HUES48 (cell line): ENCODE results near the gene NOP53.
"Not testable (repeated sequence)": the region's sequence is repeated elsewhere in the genome, so short reads cannot be mapped to it uniquely, and the experiment has no call there.

ENCODE experiments used
- H3K27ac ChIP-seq: one replicate; pipeline ENCODE4 v1.7.0; 2013; ENCODE audit warnings: low read depth, low read length, inconsistent platforms
- H3K27me3 ChIP-seq: 2 replicates; pipeline ENCODE4 v1.6.1; 2013; ENCODE audit warnings: mild to moderate bottlenecking, low read length; ENCODE audit not compliant: control insufficient read depth, insufficient read depth
- H3K36me3 ChIP-seq: 2 replicates; pipeline ENCODE4 v1.6.1; 2013; ENCODE audit warnings: low read length; ENCODE audit not compliant: control insufficient read depth, insufficient read depth
- H3K4me1 ChIP-seq: 2 replicates; pipeline ENCODE4 v1.6.1; 2013; ENCODE audit warnings: mild to moderate bottlenecking, low read length; ENCODE audit not compliant: control insufficient read depth, insufficient read depth
- H3K4me3 ChIP-seq: 2 replicates; pipeline ENCODE4 v1.5.1; 2013; ENCODE audit warnings: mild to moderate bottlenecking, low read depth, low read length
- H3K9ac ChIP-seq: 2 replicates; pipeline ENCODE4 v1.6.1; 2013; ENCODE audit warnings: mild to moderate bottlenecking, low read depth, low read length, moderate library complexity
- H3K9me3 ChIP-seq: 2 replicates; pipeline ENCODE4 v1.6.1; 2013; ENCODE audit warnings: low read length; ENCODE audit not compliant: control insufficient read depth, insufficient read depth

The NOP53 gene

DNA sequence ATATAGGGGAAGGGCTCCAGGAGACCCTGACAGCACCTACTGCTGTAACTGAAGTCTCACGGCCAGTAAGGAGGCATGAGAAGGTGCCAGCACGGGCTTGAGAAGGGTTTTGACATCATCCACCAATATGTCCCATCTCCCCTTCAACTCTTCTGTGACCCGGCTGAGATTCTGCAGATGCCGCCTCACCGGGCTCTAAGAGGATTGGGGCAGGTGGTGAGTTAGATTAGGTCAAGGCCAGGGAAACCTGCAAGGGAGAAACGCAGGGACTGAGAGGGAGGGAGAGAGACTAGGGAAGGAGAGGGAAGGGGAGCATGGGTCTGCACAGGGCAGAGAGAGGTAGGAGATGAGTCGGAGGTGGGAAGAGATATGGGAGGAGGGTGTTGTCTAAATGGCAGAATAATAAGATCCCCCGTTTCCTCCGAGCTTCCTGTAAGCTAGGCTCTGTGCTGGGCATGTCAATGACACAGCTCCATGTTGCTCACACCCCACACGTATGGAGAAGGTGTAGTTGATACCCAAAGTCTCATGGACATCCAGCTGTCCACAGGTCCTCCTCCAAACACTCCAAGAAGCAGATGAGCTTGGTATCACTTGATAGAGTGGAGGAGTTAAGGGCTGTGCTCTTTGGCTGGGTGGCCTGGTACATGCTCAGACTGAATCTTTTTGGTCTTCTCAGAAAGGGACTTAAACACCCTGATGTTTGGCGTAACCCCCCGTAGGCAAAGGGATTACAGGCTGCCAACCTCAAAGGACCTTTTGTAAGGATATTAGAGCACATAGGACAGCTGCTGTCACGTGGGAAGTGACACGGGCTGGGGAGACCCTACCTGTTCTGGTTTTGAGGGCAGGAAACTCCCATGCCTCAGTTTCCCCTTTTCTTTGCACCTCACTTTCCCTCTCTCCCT is 52.9 kb downstream of the NOP53 start:
- Histone ChIP-seq H3K9ac (no peak overlapping the region), H3K36me3 (no peaks in the 10 kb centered on the region), H3K4me1 (no peaks in the 10 kb centered on the region), H3K4me3 (no peak overlapping the region), H3K9me3 (peaks cover 4% of the 10 kb centered on the region; the same call in 1 of the 2 replicates), H3K27me3 (no peaks in the 10 kb centered on the region), H3K27ac (no peak overlapping the region)

DNA sequence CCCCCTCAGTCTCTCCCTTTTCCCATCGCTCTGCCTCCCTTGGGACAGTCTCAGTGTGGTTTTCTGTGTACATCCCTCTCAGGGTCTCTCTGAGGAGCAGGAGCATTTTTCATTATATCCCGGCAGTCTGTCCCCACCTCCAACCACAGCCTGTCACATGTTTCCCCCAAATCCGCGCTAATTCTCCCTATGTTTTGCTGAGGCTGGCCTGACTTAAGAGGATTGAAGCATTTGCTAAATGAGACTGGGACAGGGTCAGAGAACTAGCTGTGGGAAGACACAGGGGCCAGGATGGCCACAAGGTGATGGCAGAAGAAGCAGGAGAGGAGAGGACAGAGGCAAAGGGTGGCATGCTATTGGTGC is 53.5 kb downstream of the NOP53 start:
- no peaks in the 10 kb centered on the region for H3K4me1 ChIP-seq
- H3K4me3 ChIP-seq, result no peak overlapping the region
- H3K9ac ChIP-seq, result no peak overlapping the region
- H3K9me3 ChIP-seq, result peaks cover 4% of the 10 kb centered on the region; the same call in 1 of the 2 replicates
- no peaks in the 10 kb centered on the region for H3K36me3 ChIP-seq
- no peaks in the 10 kb centered on the region for H3K27me3 ChIP-seq
- H3K27ac ChIP-seq, result no peak overlapping the region

DNA sequence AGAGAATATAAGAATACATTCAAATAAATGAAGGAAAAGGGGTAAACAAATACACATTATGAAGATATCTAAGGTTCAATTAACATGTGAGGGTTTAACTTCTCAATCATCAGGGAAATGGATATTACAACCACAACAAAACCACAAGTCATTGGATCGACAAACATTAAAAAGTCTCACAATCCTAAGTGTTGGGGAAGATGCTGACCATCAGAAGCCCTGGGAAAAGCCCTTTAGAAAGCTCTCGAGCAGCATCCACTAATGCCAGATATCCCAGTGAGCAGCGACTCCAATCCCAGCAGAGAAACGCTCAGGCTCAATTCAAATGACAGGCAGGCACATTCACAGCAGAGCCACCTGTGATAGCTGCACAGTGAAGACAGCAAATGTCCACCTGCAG is 55.9 kb downstream of the NOP53 start:
- H3K36me3 ChIP-seq, result no peaks in the 10 kb centered on the region
- no peaks in the 10 kb centered on the region for H3K4me1 ChIP-seq
- H3K9ac ChIP-seq, result no peak overlapping the region
- no peak overlapping the region for H3K4me3 ChIP-seq
- peaks cover 4% of the 10 kb centered on the region; the same call in 1 of the 2 replicates for H3K9me3 ChIP-seq
- H3K27me3 ChIP-seq, result no peaks in the 10 kb centered on the region
- H3K27ac ChIP-seq, result no peak overlapping the region

- H3K27ac ChIP-seq, result no peak overlapping the region
These were observed 57.2 kb downstream of the NOP53 start for GRCh38 chr19:47802521-47803043.

DNA sequence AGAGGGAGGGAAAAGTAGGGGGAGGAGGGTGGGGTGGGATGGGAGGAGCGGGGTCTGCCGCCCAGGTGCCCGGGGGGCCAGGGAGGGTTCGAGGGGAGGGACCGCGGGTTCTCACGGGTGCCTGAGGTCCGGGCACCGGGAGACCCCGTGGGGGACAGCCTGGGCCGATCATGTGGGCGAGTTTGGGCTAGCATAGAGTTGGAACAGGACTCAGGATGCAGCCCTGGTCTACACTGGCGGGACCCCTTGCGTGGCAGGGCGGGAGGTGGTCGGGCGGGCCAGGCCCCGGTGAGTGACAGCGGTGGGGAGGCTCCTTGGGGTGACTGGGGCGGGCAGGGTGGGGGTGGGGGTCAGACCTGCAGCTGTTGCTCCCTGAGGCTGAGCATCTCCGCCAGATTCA is 57.8 kb downstream of the NOP53 start:
- not testable (repeated sequence) for H3K9ac ChIP-seq, H3K9me3 ChIP-seq, H3K4me3 ChIP-seq, H3K36me3 ChIP-seq, H3K27me3 ChIP-seq, H3K4me1 ChIP-seq, H3K27ac ChIP-seq

More at GRCh38 chr19:47802521-47803043, 57.2 kb downstream of the NOP53 start:
- Histone ChIP-seq H3K9ac (no peak overlapping the region), H3K27me3 (no peaks in the 10 kb centered on the region), H3K9me3 (peaks cover 4% of the 10 kb centered on the region; the same call in 1 of the 2 replicates), H3K4me3 (no peak overlapping the region), H3K4me1 (no peaks in the 10 kb centered on the region), H3K36me3 (no peaks in the 10 kb centered on the region)

GRCh38 chr19:47803671-47804070 is 58.3 kb downstream of the NOP53 start:
- H3K4me1 ChIP-seq, H3K9ac ChIP-seq, H3K36me3 ChIP-seq, H3K27ac ChIP-seq, H3K9me3 ChIP-seq, H3K4me3 ChIP-seq, H3K27me3 ChIP-seq: not testable (repeated sequence)

DNA sequence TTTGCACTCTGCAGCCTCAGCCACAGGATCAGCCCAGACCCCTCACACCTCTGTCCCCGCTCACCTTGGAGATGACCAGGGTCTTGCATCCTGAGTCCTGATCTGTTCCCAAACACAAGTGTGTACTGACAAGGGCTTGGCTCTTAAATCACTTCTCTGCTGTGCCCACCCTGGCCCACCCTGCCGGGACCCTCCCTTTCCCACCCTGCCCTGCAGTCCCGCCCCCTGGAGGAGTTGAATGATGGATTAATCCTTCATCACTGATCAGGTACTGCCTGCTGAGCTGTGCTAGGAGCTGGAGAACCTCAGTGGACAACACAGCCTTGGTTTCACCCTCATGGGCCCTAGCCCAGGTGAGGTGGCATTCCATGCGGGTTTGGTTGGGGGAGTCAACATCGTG is 59.1 kb downstream of the NOP53 start, which contains the start of gene TPRX1:
Gene TPRX1 (minus strand): TSS at position 101 of the 400 bp plus-strand sequence. CDS start 12 bp downstream, at position 89.
- not testable (repeated sequence) for H3K9ac ChIP-seq, H3K27me3 ChIP-seq, H3K4me3 ChIP-seq, H3K36me3 ChIP-seq, H3K4me1 ChIP-seq, H3K27ac ChIP-seq, H3K9me3 ChIP-seq

GRCh38 chr19:47805313-47805712 is 60.0 kb downstream of the NOP53 start:
- H3K9me3 ChIP-seq, result peaks cover 4% of the 10 kb centered on the region; the same call in 1 of the 2 replicates
- H3K9ac ChIP-seq, result no peak overlapping the region
- no peak overlapping the region for H3K27ac ChIP-seq
- no peaks in the 10 kb centered on the region for H3K4me1 ChIP-seq
- no peaks in the 10 kb centered on the region for H3K27me3 ChIP-seq
- no peak overlapping the region for H3K4me3 ChIP-seq
- no peaks in the 10 kb centered on the region for H3K36me3 ChIP-seq

DNA sequence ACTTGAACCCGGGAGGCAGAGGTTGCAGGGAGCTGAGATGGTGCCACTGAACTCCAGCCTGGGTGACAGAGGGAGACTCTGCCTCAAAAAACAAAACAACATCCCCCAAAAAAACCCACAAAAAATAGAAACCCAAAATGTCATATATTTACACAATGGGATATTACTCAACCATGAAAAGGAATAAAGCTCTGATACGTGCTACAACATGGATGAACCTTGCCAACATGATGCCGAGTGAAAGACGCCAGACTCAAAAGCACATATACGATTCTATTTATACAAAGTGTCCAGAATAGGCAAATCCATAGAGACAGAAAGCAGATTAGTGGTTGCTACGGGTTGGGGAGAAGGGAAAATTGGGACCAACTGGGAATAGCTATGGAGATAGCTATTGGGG is 61.1 kb downstream of the NOP53 start:
- Histone ChIP-seq H3K27me3 (no peaks in the 10 kb centered on the region), H3K4me3 (no peak overlapping the region), H3K4me1 (no peaks in the 10 kb centered on the region), H3K36me3 (no peaks in the 10 kb centered on the region), H3K27ac (no peak overlapping the region), H3K9ac (no peak overlapping the region), H3K9me3 (no peaks in the 10 kb centered on the region)
